Stimulated activated CD4-positive, alpha-beta T cell treated with anti-CD3 and anti-CD28 coated beads, Interleukin-2, amount 100 ng/mL, for 48 hours (primary cell): ENCODE results near the gene OR8D2.

ENCODE experiments used
- DNase-seq, 2 donors: peaks; one replicate each; pipeline ENCODE4 v3.0.0-alpha.2; 2020

Gene OR8D2, protein sequence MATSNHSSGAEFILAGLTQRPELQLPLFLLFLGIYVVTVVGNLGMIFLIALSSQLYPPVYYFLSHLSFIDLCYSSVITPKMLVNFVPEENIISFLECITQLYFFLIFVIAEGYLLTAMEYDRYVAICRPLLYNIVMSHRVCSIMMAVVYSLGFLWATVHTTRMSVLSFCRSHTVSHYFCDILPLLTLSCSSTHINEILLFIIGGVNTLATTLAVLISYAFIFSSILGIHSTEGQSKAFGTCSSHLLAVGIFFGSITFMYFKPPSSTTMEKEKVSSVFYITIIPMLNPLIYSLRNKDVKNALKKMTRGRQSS

DNA sequence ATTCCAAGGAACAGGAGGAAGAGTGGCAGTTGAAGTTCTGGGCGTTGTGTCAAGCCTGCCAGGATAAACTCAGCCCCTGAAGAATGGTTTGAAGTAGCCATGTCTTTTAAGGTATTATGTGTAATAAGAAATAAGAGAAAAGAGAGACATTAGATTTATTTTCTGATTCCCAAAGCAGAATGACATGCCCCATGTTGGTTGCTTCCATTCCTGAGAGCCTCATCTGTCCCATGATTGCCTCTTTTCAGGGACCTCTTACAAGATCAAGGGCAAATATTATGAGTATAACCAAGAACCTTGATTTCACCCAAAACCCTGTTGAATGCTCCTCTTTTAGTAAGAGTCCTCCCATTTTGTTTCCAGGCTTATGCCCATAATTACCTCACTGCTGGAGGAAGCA is at the start of gene OR8D2:
TSS of gene OR8D2 (minus strand) at position 101 of the 400 bp plus-strand sequence. CDS start at position 101, 0 bp downstream.
- no peak for DNase-seq

DNA sequence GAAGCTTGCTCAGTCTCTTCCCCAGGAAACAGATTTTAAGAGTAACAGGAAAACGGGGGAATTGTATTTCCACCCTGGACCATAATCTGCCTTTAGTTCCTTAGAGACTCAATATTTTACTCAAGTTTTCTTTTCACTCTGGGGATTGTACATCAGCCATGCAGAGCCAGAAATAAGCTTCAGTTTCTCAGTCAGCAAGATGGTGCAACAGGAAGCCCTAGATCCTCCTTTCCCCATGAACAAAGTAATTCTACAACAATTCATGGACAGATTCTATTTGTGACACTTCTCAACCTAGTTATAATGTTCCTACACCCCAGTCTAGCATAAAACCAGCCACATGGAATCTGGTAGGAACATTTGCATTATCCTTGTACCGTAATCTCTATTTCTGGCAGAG is 39.6 kb upstream of the OR8D2 start:
- no peak for DNase-seq

DNA sequence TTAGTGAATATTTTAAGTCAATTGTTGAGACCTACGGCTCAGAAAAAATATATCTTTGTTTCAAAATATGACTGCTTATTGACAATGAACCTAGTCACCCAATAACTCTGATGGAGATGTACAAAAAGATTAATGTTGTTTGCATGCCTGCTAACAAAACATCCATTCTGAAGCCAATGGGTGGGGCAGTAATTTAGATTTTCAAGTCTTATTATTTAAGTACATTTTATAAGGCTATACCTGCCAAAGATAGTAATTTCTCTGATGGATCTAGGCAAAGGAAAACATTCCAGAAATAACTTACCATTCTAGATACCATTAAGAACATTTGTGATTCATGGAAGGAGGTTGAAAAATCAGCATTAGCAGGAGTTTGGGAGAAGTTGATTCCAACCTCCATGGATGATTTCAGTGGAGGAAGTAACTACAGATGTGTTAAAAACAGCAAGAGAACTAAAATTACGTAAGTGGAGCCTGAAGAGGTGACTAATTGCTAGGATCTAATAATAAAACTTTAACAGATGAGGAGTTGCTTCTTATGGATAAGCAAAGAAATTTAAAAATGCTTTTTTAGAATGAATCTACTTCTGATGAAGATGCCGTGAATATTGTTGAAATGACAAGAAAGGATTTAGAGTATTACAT is 26.4 kb upstream of the OR8D2 start:
- no peak for DNase-seq

DNA sequence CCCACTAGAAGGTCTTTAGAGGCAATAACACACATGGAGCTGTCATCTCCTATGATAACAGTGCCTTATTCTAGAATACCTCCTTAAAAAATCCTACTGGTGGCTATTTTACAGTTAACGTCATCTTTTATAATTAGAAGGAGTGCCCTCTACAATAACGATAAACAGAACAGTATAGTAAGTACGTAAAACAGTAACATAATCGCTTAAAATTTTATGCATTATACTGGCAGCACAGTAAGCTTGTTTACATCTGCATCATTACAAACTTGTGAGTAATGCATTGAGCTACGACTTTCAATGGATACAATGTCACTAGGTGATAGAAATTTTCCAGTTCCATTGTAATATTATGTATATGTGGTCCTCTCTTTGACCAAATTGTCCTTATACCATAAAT is 24.3 kb upstream of the OR8D2 start:
- no peak for DNase-seq

DNA sequence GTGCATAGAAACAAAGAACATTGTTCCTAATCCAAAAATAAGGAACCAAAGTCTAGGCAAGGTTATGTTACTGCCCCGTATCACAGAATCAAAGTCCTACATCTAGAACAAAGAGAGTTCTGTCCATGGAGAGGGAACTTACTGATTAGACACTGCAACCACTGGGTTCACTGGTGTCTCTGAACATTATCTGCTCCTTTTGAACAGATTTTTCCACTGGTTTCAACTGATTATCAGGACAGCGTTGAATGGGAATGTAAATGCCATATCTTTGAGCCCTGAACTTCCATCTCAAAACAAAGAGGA is 20.1 kb upstream of the OR8D2 start:
- DNase-seq = no peak

DNA sequence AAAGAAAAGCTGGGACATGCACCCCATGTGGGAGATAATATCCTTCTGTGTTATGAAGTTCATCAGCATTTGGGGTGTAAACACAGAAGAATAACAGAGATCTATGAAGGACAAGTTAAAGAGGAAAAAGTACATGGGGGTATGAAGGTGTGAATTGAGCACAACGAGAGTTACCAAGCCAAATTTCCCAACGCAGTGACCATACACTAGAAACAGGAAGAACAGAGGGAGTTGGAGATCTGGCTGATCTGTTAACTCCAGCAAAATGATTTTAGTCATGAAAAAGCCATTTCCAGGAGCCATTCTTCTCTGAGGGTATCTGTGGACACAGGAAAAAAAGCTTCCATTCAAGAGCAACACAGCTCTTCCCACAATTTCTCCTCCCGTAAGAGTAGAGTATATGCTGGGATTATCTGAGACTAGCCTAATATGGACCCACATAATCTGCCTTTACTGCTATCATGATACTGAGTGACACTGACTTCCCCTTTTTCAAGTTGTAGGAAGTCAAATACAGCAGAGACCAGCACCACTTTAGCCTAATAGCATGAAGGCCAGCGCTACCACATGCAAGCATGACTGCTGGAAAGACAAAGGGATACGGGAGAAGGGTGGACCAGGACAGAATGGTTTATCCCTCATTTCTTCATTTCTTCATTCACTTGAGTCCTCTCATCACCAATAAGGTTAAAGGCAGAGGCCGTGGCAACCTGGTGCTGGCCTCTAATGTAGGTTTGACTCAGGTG is 19.6 kb upstream of the OR8D2 start:
- no peak for DNase-seq

DNA sequence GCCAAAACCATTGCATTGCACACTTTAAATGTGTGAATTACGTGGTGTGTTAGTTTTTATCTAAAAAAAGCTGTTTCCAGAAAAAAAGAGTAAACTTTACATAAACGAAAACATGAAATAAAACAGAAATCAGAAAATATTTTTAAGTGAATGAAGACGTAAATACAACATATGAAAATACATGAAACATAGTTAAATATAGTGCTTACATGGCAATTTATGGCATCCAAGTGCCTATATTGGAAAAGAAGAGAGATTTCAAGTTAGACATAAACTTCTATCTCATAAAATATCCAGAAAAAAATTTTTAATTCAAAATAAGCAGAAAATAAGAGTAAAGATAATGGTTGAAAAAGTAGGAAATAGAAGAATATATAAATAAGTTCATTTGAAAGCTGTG is 11.9 kb upstream of the OR8D2 start:
- DNase-seq = no peak

DNA sequence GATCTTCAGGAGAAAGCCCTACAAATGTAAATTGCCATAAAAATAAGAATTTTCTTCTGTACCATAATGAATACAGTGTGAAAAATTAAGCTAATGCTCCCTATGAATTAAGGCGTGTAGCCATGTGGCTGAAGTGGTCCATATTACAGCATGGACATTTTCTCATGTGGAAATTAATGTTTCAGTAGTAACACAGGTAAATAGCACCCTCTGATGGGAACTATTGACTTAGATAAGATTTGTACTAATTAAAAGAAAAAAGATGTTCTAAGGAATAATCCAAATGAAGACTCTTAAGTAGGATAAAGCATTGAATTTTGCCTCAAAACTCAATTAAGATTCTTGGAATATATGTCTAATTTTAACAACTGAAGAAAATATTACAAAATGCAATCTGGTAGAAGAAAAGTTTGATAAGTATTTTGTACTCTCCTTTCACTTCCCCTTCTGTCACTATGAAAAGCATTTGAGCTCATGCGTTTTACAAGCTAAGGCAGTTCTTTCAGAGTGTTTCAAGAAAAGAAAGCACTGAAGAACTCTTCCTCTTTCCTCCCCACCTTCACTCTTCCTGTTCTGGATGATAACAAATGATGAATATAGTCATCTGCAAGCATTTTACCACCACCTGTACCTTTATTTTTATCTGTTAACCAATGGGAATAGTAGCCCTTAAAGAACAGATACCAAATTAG is 9.9 kb upstream of the OR8D2 start:
- no peak for DNase-seq

DNA sequence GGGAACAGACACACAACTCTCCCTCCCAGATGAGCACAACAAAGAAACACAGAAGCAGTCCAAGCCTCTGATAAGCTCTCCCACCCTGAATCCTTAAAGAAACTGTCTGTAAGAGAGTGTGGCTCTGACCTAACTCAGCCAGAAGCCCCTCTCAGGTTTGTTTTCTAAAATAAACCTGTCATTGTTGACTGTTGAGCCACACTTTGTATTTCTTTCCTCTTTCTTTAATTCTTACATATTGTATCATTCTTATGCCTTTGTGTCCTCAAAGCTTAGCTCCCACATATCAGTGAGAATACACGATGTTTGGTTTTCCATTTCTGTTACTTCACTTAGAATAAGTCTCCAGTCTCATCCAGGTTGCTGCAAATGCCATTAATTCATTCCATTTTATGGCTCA is 7.8 kb upstream of the OR8D2 start:
- DNase-seq = no peak

DNA sequence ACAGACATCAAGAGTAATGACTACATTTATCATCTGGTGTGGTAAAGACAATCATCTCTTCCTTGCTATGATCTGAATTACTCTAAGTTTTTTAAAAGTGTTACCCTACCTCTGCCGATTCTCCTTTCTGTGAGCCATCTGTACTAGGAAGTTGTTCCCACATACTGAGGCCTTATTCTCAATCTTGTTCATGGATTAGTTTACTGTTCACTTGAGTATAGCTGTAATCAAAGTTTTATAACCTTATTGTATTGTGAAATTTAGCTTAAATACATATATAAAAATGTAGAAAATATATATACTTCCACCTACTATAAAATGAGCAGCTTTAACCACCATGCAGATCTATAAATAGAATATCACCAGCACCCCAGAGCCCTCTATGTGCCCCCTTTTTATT is 2.4 kb upstream of the OR8D2 start:
- DNase-seq = no peak

DNA sequence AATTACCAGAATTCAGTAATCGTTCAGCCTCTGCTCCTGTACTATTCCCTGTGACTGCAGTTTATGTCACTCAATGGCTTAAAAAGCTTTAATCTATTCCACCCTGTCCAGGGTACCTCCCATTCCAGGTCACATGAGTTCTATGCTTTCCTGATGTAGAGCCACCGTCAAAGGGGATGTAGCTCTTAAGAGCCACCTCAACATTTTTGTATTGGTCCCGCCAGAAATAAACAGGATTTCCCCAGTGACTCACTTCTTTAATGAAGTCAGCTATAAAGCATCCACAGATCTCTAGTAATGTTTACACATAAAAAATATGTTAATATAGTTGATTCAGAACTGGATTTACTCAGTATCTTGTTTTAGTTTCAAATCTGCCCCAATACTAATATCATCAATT is 4.9 kb downstream of the OR8D2 start:
- no peak for DNase-seq

DNA sequence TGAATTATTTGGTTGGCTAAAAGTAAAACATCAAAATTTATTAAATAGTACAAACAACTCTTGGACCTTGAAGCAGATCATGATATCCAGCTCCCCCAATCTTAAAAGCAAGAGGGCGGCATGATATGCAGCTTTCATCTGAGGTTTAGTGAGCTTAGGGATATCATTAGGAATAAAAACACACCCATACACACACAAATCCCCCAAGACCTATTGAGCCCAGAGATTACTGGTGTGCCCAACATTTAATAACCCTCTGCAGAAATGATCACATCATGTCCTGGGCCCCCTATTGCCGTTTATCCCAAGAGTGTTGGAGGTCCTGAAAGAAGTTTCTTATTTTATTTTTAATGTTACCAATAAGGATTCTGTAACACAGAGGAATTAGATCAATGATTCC is 6.1 kb downstream of the OR8D2 start, which contains the start of gene OR8D1:
TSS of gene OR8D1 (minus strand) at position 101 of the 400 bp plus-strand sequence. CDS start 3,183 bp downstream, outside the sequence.
- DNase-seq = no peak

DNA sequence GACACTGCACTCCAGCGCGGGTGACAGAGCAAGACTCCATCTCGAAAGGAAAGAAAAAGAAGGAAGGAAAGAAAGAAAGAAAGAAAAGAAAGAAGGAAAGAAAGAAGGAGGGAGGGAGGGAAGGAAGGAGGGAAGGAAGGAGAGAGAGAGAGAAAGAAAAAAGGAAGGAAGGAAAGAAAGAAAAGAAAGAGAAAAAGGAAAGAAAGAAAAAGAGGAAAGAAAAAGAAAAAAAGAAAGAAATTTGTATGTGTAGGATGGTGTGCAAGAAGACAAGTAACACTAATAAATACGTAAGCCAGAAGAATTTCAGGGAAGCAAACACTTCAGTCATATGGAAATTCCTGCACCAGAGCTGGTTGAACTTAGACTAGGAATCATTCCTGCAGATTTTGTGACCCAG is 6.9 kb downstream of the OR8D2 start:
- DNase-seq = no peak

DNA sequence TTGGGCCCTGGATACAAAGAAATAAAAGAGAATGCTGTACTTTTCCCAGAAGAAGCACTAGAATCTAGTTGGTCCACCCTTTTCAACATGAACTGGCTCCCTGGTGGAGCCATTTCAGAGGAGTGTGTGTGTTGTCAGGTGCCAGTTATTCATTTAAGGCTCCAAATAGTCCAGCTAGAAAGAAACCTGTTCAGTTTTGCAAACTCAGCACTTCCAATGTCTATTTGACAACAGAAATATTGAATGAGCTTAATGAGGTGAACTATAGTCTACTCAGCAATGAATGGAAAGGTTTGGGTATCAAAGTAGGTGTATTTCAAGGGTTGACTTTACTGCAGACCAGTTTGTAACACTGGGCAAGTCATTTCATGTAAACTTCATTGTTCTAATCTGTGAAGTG is 8.3 kb downstream of the OR8D2 start:
- DNase-seq = no peak

DNA sequence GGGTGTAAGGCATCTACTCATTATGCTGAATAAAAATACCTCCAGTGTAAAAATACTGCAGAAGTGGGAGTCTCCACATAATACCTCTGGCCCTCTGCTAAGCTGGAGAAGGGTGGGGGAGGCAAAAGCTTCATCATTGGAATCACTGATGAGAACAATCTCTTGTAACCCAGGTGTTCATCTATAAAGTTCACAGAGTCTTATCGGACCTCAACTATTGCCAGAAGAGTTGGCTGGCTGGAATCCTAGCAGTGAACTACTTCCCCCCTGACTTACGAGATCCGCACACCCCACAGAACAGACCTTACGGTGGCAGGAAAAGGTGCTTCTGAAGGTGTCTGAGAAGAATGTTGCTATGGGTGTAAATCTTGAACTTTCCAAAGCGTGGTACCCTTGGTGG is 8.7 kb downstream of the OR8D2 start:
- no peak for DNase-seq

DNA sequence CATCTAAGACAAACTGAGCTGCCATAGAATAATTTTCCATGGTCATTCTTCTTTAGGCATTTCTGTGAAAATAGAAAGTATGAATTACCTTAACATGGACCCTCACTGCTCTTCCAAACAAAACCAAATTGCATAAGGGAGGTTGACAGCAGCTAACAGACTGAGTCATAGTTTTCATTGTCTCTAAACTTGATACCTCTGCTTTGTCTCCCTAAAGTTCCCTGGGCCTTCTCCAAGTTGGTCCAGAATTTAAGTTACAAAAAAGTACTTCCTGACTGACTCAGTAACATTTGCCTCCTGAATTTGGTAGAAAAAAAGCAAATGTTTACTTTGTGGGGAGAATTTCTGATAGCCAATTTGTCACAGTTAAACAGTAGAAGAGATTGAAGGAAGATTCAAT is 9.3 kb downstream of the OR8D2 start:
- DNase-seq = no peak

DNA sequence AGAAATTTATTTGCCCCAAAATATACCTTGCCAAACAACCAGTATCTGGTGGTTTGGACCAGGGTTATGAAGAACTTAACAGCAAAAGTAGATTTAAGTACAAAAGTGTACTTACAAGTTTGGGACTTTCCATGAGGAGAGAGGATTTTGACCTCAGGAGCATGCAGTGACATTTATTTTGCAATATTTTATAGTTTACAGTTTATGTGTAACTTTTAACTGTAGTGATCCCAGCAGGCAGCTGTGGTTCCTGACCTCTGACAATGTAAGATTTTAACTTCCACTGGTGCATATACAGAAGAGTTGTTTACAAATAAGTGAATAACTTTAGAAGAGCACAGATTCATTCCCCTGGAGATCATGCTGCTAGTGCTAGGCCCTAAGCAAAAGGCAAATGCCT is 12.9 kb downstream of the OR8D2 start:
- no peak for DNase-seq

DNA sequence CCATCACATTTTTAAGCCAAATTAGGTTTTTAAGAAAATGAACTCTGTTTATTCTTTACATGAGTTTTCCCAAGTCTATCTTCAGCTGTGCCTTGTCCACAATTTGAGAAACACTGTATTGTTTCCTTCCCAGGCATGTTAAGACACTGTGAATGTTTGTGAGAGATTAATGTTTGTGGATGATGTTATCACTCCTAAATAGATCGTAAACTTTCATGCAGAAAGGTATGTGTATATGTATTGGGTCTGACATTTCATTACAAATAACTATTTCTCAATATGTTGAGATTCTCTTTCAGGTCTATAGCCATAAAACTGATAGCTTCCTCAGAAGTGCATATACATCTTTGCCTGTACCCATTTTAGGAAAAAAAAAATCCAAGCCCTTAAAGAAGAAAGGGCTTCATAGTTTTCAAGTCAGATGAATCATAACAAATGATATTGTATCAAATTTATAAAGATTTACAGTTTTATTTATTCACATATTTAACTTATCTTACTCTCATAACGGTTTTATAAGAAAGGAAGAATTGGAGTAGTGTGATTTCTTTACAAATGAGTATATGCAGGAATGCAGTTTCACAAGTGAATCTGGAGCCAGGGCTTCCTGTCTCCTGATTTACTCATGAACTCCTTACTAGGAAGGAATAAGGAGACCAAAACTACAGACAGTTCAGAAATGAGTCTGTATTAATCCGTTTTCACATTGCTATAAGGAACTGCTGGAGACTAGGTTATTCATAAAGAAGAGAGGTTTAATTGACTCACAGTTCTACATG is 17.5 kb downstream of the OR8D2 start:
- DNase-seq = no peak

DNA sequence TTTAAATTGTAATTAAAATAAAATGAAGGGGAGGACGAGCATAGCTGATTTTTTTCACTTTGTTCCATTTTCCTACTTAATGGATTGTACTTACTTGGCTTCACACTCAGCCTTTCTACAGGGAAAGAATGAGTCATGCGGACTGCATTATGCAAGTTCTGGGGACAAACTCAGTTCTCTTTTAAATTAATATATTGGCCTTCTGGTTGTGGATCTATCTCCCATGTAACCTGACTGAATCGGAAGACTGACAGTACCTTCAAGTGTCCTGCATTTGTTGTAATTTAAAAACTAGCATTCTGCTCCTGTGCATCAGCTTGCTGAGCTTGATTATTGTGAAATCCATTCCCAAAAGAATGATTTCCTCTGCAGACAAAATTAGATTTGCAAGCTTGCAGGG is 18.4 kb downstream of the OR8D2 start:
- no peak for DNase-seq

DNA sequence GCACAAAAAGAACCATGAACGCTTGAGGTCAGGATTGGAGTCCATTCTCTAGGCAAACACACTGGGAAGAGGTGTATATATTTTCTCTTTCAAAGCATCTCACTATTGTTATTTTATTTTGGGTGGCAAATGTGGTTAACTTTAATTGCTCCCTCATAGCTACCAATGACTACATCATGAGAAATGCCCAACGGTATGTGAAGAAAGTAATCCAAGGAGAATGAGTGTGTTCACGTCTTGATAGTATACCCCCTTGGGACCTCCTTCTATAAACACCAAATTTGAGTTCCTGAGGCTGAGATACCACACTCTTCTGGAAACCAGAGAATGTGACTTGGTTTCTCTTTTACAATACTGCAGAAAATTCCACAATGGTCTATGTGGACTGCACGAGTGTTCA is 22.1 kb downstream of the OR8D2 start:
- DNase-seq = no peak

DNA sequence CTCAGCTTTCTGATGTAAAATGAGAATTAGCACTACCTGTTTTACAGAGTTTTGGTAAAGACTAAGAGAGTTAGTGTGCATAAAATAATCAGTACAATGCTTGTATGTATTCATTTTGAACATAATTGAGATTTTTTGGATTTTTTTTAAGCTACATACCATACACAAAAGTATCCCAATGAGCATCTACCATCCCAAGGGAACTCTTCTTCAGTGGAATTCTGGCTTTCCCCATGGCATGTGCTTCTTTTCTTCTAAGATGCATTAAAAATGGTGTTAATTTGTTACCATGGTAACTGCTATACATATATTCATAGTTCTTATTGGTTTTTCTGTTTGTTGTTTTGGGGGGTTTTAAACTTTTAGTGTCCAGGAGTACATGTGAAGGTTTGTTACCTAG is 24.0 kb downstream of the OR8D2 start:
- no peak for DNase-seq

DNA sequence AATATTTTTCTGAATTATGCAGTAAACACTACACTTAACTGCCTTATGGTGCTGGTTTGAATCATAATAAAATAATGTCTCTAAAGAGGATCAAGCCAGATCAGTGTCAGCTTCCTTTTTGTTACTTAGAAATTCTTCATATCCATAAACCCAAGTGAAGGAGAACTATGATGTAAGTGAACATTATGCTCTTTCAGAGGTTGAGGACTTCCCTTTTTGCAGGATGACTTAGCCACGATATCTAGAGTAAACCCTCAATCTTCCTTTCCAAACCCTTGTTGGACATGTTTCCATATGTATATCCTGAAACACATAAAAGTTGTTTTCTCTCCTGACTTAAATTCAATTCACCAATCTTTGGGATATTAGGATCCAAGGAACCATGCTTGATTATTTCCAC is 25.3 kb downstream of the OR8D2 start:
- DNase-seq = no peak
